OCI-LY7 (cell line): ENCODE results near the gene WDR5. TPM values are rescaled to one million over a fixed set of nuclear protein-coding genes. Genes with fewer than 3 reads are reported as not detected.
A peak's percentile ranks its signal among the peaks of the same experiment; 100 is the strongest.

ENCODE experiments used
- BruUV-seq: library from RNA; stranded (reverse); fragments of 400-500 nt; replicated peaks from 2 replicates; lab custom pipeline; 2021; lab: Mats Ljungman, UMichigan
- CTCF ChIA-PET: fragments of 300-600 bp; sonication (Branson Sonifier 250); formaldehyde crosslinking; loops from one replicate; lab custom pipeline; 2022; ENCODE audit warnings: antibody characterized with exemption; ENCODE audit not compliant: unreplicated experiment; lab: Charles Lee
- POLR2A ChIA-PET: fragments of 300-600 bp; sonication (Branson Sonifier 250); formaldehyde crosslinking; loops from one replicate; lab custom pipeline; 2022; ENCODE audit warnings: antibody characterized with exemption; lab: Charles Lee
- DNase-seq: peaks from one replicate; pipeline ENCODE4 v3.0.0-alpha.2; 2015; ENCODE audit warnings: low spot score
- H2AFZ ChIP-seq: fragments of 200-600 bp; sonication (generic), shearing (Covaris generic); 2 replicates; pipeline ENCODE4 v1.6.1; 2014; ENCODE audit warnings: mild to moderate bottlenecking, antibody characterized with exemption, low read length, moderate library complexity
- H3K27ac ChIP-seq: fragments of 200-600 bp; sonication (generic); 2 replicates; pipeline ENCODE4 v1.5.1; 2014; ENCODE audit warnings: mixed run types, low read depth, mild to moderate bottlenecking, moderate library complexity, low read length, inconsistent platforms; ENCODE audit not compliant: poor library complexity, severe bottlenecking
- H3K36me3 ChIP-seq: fragments of 200-600 bp; sonication (generic); 2 replicates; pipeline ENCODE4 v1.6.1; 2014; ENCODE audit warnings: mild to moderate bottlenecking, antibody characterized with exemption, low read length, moderate library complexity, mixed read lengths; ENCODE audit not compliant: insufficient read depth
- H3K4me1 ChIP-seq: fragments of 200-600 bp; sonication (generic); 2 replicates; pipeline ENCODE4 v1.5.1; 2014; ENCODE audit warnings: mild to moderate bottlenecking, low read length; ENCODE audit not compliant: insufficient read depth, poor library complexity, severe bottlenecking
- H3K4me2 ChIP-seq: fragments of 200-600 bp; sonication (generic); 2 replicates; pipeline ENCODE4 v1.6.1; 2014; ENCODE audit warnings: mild to moderate bottlenecking, low read length
- H3K4me3 ChIP-seq: fragments of 200-600 bp; sonication (generic); 2 replicates; pipeline ENCODE4 v1.5.1; 2014; ENCODE audit warnings: mild to moderate bottlenecking, low read depth, low read length; ENCODE audit not compliant: poor library complexity, severe bottlenecking
- H3K79me2 ChIP-seq: fragments of 200-600 bp; sonication (generic); 2 replicates; pipeline ENCODE4 v1.6.1; 2016; ENCODE audit warnings: low read depth, mild to moderate bottlenecking, low read length, moderate library complexity, mixed read lengths; ENCODE audit not compliant: insufficient read depth
- H3K9me2 ChIP-seq: fragments of 200-600 bp; sonication (generic); 2 replicates; pipeline ENCODE4 v1.6.1; 2016; ENCODE audit warnings: mild to moderate bottlenecking, low read length, mixed read lengths; ENCODE audit not compliant: insufficient read depth
- H3K9me3 ChIP-seq: fragments of 200-600 bp; sonication (generic); 2 replicates; pipeline ENCODE4 v1.6.1; 2014; ENCODE audit warnings: mild to moderate bottlenecking, mixed run types, low read length, mixed read lengths
- H4K20me1 ChIP-seq: fragments of 200-600 bp; sonication (generic); 2 replicates; pipeline ENCODE4 v1.6.1; 2014; ENCODE audit warnings: mild to moderate bottlenecking, antibody characterized with exemption, low read length, moderate library complexity, mixed read lengths; ENCODE audit not compliant: insufficient read depth
- EZH2phosphoT487 ChIP-seq: fragments of 200-600 bp; sonication (generic); IDR thresholded peaks from 2 replicates; pipeline ENCODE4 v1.6.1; 2018; ENCODE audit warnings: low read depth, borderline replicate concordance, mild to moderate bottlenecking, mixed run types, antibody characterized with exemption, low read length, moderate library complexity, mixed read lengths
- intact Hi-C: fragments of 100-400 bp; cut with micrococcal nuclease; formaldehyde crosslinking; loops from one replicate; pipeline ENCODE4 v1.10.0; 2022; ENCODE audit not compliant: unreplicated experiment
- total RNA-seq, 2 experiments: library from RNA; depleted of rRNA in 1 of 2; stranded (reverse); fragments of >200 nt in 1 of 2; shearing (Covaris generic) in 1 of 2; gene quantifications; 2 replicates each; pipeline ENCODE4 v1.2.3, GENCODE V29; 2014 to 2022
- TF ChIP-seq, protein P1 (sequence below): fragments of 200-600 bp; sonication (generic); conservative IDR thresholded peaks from 2 replicates; pipeline ENCODE4 v1.5.1; 2014; ENCODE audit warnings: mild to moderate bottlenecking, antibody characterized with exemption, low read length, moderate library complexity, mixed read lengths

The WDR5 gene
- total RNA-seq, 2 experiments from 2014 or later: 32.5 to 44.6 TPM

DNA sequence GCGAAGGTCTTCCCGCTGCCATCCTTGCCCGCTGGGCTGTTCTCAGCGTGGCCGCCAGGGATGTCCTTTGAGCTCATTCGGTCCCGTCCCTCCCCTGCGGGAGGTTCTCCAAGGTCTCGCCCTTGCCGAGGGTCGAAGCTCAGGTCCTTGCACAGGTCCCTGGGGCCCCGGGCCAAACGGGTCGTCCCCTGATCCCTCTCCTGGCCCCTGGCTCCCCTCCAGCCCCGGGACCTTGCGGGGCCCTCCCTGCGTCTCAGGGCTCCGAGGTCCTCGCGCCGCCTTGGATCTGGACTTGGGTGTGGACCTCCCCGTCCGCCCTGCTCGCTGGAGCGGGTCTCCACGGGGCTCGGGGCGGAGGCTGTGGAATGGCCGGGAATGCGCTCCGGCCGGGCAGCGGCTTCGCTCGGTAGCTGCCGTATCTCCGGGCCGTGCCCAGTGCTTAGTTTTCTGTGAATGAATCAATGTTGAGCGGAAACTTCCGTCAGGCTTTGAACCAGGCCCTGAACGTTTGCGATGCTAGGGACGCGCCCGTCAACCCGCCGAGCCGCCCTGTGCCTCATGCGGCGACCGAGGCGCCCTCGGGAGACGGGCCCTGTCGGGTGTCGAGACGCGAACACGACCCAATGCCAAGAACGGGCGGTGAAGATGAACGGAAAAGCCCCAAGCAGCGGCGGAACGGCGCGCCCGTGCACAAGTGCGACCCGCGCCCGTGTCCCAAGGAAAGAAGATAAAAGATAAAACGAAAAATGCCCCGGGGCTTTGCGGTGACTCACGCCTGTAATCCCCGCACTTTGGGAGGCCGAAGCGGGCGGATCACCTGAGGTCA is 27.7 kb downstream of the WDR5 start:
- CTCF ChIA-PET: no interaction called here
- TF ChIP-seq, protein P1, sequence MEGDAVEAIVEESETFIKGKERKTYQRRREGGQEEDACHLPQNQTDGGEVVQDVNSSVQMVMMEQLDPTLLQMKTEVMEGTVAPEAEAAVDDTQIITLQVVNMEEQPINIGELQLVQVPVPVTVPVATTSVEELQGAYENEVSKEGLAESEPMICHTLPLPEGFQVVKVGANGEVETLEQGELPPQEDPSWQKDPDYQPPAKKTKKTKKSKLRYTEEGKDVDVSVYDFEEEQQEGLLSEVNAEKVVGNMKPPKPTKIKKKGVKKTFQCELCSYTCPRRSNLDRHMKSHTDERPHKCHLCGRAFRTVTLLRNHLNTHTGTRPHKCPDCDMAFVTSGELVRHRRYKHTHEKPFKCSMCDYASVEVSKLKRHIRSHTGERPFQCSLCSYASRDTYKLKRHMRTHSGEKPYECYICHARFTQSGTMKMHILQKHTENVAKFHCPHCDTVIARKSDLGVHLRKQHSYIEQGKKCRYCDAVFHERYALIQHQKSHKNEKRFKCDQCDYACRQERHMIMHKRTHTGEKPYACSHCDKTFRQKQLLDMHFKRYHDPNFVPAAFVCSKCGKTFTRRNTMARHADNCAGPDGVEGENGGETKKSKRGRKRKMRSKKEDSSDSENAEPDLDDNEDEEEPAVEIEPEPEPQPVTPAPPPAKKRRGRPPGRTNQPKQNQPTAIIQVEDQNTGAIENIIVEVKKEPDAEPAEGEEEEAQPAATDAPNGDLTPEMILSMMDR: no peak
- no peak for TF ChIP-seq EZH2phosphoT487
- Histone ChIP-seq H4K20me1 (no peaks in the 10 kb centered on the region), H3K9me2 (no peaks in the 10 kb centered on the region), H3K79me2 (peaks cover 5% of the 10 kb centered on the region; the same call in 1 of the 2 replicates), H3K4me2 (no peak overlapping the region), H3K4me1 (peaks cover 16% of the 10 kb centered on the region), H3K36me3 (peaks cover 17% of the 10 kb centered on the region), H3K27ac (no peak overlapping the region), H2AFZ (peak overlapping the region; percentile 68; the same call in 1 of the 2 replicates), H3K4me3 (peak overlapping the region; percentile 41), H3K9me3 (no peaks in the 10 kb centered on the region)
- intact Hi-C loops: loop anchor here (1.0 kb wide), 2 partner anchors 28 to 95 kb away; partner anchors contain the start of gene BRD3
- POLR2A ChIA-PET: interaction anchor here (0.7 to 1.8 kb wide), 2 partner anchors 28 to 457 kb away, joined by 4 to 5 read pairs; partner anchors contain the start of gene WDR5
- BruUV-seq: no TSS peak
- no peak for DNase-seq

DNA sequence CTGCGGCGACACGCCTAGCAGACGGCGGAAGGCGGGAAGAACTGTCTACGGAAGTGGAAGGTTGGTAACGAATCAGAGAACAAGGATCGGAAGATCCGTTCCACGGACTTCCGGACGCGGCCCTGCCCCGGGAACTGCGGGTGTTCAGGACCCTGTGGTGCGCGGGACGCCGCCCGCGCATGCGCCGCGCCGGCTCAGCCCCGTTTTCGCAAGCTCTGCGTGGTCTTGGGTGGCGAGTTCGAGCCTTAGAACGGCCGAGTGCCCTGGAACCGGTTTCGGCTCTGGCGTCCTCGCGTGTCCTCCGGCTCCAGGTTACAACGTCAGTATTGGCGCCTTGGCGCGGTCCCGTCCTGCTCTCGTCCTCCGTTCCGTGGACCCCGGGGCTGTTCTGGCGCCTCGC is 29.0 kb downstream of the WDR5 start:
- intact Hi-C loops: loop anchor here (1.0 kb wide), 2 partner anchors 30 to 97 kb away; partner anchors contain the start of gene BRD3
- Histone ChIP-seq H3K4me2 (no peak overlapping the region), H3K9me3 (no peaks in the 10 kb centered on the region), H3K27ac (no peak overlapping the region), H3K4me3 (no peak overlapping the region), H3K79me2 (peaks cover 5% of the 10 kb centered on the region; the same call in 1 of the 2 replicates), H4K20me1 (no peaks in the 10 kb centered on the region), H2AFZ (no peak overlapping the region), H3K9me2 (no peaks in the 10 kb centered on the region), H3K36me3 (peaks cover 4% of the 10 kb centered on the region; the same call in 1 of the 2 replicates), H3K4me1 (peaks cover 16% of the 10 kb centered on the region)
- no peak for DNase-seq
- CTCF ChIA-PET: no interaction called here
- POLR2A ChIA-PET: interaction anchor here (1.8 kb wide), 1 partner anchor 29 kb away, joined by 5 read pairs; the partner anchor contains the start of gene WDR5
- TF ChIP-seq, protein P1: no peak
- TF ChIP-seq EZH2phosphoT487: no peak
- BruUV-seq: no TSS peak
